Upper lobe of left lung (tissue), 4 donors: Measurements from ENCODE around the gene PLA2G2C.

Experiments used
- EP300 ChIP-seq, 4 donors: sonication (generic); formaldehyde crosslinking; IDR thresholded peaks; one replicate each; pipeline ENCODE4 v1.5.1; 2017; ENCODE audit warnings: antibody characterized with exemption in 4 of 4, control low read depth in 2 of 4
- POLR2A ChIP-seq, 4 donors: fragments of 450-650 bp; IDR thresholded peaks; one replicate each; pipeline ENCODE4 v1.5.1; 2016 to 2017; ENCODE audit warnings: antibody characterized with exemption in 4 of 4, mild to moderate bottlenecking in 2 of 4
- POLR2AphosphoS5 ChIP-seq, 2 donors: sonication (generic); formaldehyde crosslinking; IDR thresholded peaks; one replicate each; pipeline ENCODE4 v1.5.1; 2017; ENCODE audit warnings: antibody characterized with exemption in 2 of 2
- TF ChIP-seq, protein P1 (sequence below), 6 experiments: fragments of 450-650 bp in 4 of 6; fragments of 200-600 bp in 2 of 6; sonication (generic) in 2 of 6; IDR thresholded peaks; one replicate each; pipeline ENCODE4 v1.5.1; 2016 to 2019; ENCODE audit warnings: antibody characterized with exemption in 6 of 6

DNA sequence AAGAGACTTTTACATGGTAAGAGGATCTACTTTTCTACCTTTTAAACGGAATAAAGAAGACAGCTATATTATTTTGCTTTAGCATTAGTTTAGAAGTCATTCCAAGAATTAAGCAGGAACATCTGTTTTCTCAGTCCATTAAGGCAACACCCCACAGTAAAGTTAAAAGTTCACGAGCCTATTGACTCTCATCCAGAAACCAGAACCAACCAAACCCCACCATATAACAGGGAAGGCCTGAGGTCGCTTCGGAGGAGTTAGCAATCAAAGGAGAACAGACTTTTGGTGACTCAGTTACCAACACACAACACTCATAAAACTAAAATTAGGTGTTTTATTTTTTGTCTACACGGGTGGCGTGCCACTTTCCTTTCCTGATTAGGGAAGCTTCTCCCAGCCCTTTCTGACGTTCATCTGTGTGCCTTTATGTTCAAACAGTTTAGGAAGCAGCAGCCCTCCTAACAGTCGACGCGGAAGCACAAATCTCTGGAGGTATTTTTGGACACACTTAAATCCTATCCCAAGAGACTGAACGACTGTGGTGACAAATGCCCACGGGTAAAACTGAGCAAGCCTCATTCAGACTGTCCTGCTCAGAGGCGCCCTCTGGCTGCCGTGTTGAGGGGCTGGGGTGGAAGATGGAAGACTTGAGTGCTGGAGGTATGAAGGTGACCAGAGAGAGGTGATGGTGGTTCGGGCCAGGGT is 8.6 kb upstream of the PLA2G2C start:
- TF ChIP-seq, protein P1, sequence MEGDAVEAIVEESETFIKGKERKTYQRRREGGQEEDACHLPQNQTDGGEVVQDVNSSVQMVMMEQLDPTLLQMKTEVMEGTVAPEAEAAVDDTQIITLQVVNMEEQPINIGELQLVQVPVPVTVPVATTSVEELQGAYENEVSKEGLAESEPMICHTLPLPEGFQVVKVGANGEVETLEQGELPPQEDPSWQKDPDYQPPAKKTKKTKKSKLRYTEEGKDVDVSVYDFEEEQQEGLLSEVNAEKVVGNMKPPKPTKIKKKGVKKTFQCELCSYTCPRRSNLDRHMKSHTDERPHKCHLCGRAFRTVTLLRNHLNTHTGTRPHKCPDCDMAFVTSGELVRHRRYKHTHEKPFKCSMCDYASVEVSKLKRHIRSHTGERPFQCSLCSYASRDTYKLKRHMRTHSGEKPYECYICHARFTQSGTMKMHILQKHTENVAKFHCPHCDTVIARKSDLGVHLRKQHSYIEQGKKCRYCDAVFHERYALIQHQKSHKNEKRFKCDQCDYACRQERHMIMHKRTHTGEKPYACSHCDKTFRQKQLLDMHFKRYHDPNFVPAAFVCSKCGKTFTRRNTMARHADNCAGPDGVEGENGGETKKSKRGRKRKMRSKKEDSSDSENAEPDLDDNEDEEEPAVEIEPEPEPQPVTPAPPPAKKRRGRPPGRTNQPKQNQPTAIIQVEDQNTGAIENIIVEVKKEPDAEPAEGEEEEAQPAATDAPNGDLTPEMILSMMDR (IDR thresholded peaks at IDR 0.05): peak; percentile 54 to 86 (median 76)
- TF ChIP-seq POLR2A (IDR thresholded peaks at IDR 0.05) (no peak), POLR2AphosphoS5 (IDR thresholded peaks at IDR 0.05) (no peak), EP300 (IDR thresholded peaks at IDR 0.05) (no peak)
